K562 (cell line): ENCODE results near the gene ERI2. TPM values are rescaled to one million over a fixed set of nuclear protein-coding genes. Genes with fewer than 3 reads are reported as not detected.

Experiments used
- ATF1 ChIP-seq, 2 experiments: fragments of 450-650 bp in 1 of 2; IDR thresholded peaks; 2 replicates each; pipeline ENCODE4 v1.6.1; 2016; ENCODE audit warnings: missing compliant biosample characterization in 1 of 2, missing genetic modification characterization in 1 of 2
- BRCA1 ChIP-seq, 2 experiments: fragments of 450-650 bp in 1 of 2; sonication (generic) in 1 of 2; formaldehyde crosslinking in 1 of 2; IDR thresholded peaks; 2 replicates each; pipeline versions ENCODE4 v1.5.0 to v1.6.1; 2017 to 2020; ENCODE audit warnings: mild to moderate bottlenecking in 1 of 2, missing genetic modification reagents in 1 of 2
- CTBP1 ChIP-seq: fragments of 450-650 bp; IDR thresholded peaks from 2 replicates; pipeline ENCODE4 v1.6.1; 2016; ENCODE audit warnings: borderline replicate concordance
- DACH1 ChIP-seq: fragments of 450-650 bp; IDR thresholded peaks from 2 replicates; pipeline ENCODE4 v1.6.1; 2018; ENCODE audit not compliant: partially characterized antibody
- FOXM1 ChIP-seq, 2 experiments: fragments of 450-650 bp in 1 of 2; sonication (generic) in 1 of 2; formaldehyde crosslinking in 1 of 2; IDR thresholded peaks; 2 replicates each; pipeline versions ENCODE4 v1.6.1 to v1.9.0; 2017 to 2022; ENCODE audit warnings: low read depth in 2 of 2, mild to moderate bottlenecking in 2 of 2, missing genetic modification reagents in 1 of 2, moderate library complexity in 1 of 2
- NCOA4 ChIP-seq: fragments of 450-650 bp; IDR thresholded peaks from 2 replicates; pipeline ENCODE4 v1.6.1; 2018; ENCODE audit warnings: mild to moderate bottlenecking; ENCODE audit not compliant: partially characterized antibody
- NR2C1 ChIP-seq, 2 experiments: fragments of 450-650 bp; IDR thresholded peaks; 2 replicates each; pipeline ENCODE4 v1.6.1; 2017; ENCODE audit warnings: mild to moderate bottlenecking in 2 of 2, antibody characterized with exemption in 1 of 2, inconsistent platforms in 1 of 2, missing compliant biosample characterization in 1 of 2, missing genetic modification characterization in 1 of 2
- NR2F6 ChIP-seq: fragments of 450-650 bp; formaldehyde crosslinking; IDR thresholded peaks from 2 replicates; pipeline ENCODE4 v1.4.0; 2020; ENCODE audit warnings: mild to moderate bottlenecking
- RBBP5 ChIP-seq: fragments of 200-600 bp; sonication (generic); IDR thresholded peaks from 2 replicates; pipeline ENCODE4 v1.6.1; 2012; ENCODE audit warnings: borderline replicate concordance, mild to moderate bottlenecking, low read length, control low read depth, inconsistent platforms; ENCODE audit not compliant: insufficient read depth, poor library complexity, severe bottlenecking
- SIX5 ChIP-seq, 2 experiments: IDR thresholded peaks; 2 replicates each; pipeline ENCODE4 v1.6.1; 2011; ENCODE audit warnings: low read length in 2 of 2, borderline replicate concordance in 1 of 2, low read depth in 1 of 2, mild to moderate bottlenecking in 1 of 2, moderate library complexity in 1 of 2; ENCODE audit not compliant: insufficient read depth in 1 of 2
- SNRNP70 ChIP-seq: fragments of 200-400 bp; formaldehyde crosslinking; optimal IDR thresholded peaks from 2 replicates; pipeline ENCODE3; 2017; ENCODE audit warnings: low read depth, low read length
- SRF ChIP-seq, 2 experiments: fragments of 250-450, 450-650 bp in 1 of 2; sonication (Bioruptor Pico) in 1 of 2; sonication (generic) in 1 of 2; formaldehyde crosslinking; IDR thresholded peaks; 2 replicates each; pipeline versions ENCODE4 v1.5.0 to v1.5.1; 2020 to 2022; ENCODE audit warnings: mild to moderate bottlenecking in 1 of 2, missing genetic modification reagents in 1 of 2
- TAL1 ChIP-seq: fragments of 450-650 bp; IDR thresholded peaks from 2 replicates; pipeline ENCODE4 v1.6.1; 2016; ENCODE audit warnings: mild to moderate bottlenecking
- ZBTB8A ChIP-seq: fragments of 450-650 bp; IDR thresholded peaks from 2 replicates; pipeline ENCODE4 v1.6.1; 2018; ENCODE audit warnings: mild to moderate bottlenecking, moderate library complexity; ENCODE audit not compliant: partially characterized antibody
- ZKSCAN8 ChIP-seq: fragments of 200-800 bp; sonication (Bioruptor generic); IDR thresholded peaks from 2 replicates; pipeline ENCODE4 v1.6.1; 2016; ENCODE audit warnings: missing genetic modification characterization, missing compliant biosample characterization
- polyA plus RNA-seq, 8 experiments: library from polyadenylated mRNA; depleted of rRNA in 4 of 8; stranded (reverse) in 5 of 8; unstranded in 3 of 8; fragments of >200 nt; fragmentation: Nextera tagmentation in 2 of 8; fragmentation: Illumina TruSeq in 1 of 8; extraction: Ambion mirVana in 2 of 8; extraction: Trizol in 1 of 8; gene quantifications; 2 replicates each; pipeline versions ENCODE4 v1.2.1 to v1.2.3, GENCODE V29; 2011 to 2014; ENCODE audit warnings: inconsistent platforms in 1 of 8, missing spikeins in 1 of 8
- total RNA-seq, 7 experiments: library from RNA; depleted of rRNA in 6 of 7; stranded (reverse); fragments of >200 nt in 6 of 7; fragmentation: Illumina TruSeq in 2 of 7; extraction: Trizol in 2 of 7; gene quantifications; 2 replicates each; pipeline versions ENCODE4 v1.2.1 to v1.2.3, GENCODE V29; 2011 to 2021; ENCODE audit warnings: low replicate concordance in 1 of 7
- TF ChIP-seq, protein P1 (sequence below): fragments of 450-650 bp; formaldehyde crosslinking; IDR thresholded peaks from 2 replicates; pipeline ENCODE4 v1.4.0; 2020; ENCODE audit warnings: mild to moderate bottlenecking, moderate library complexity
- TF ChIP-seq, protein P2 (sequence below): sonication (generic); formaldehyde crosslinking; IDR thresholded peaks from 2 replicates; pipeline ENCODE4 v1.8.1; 2023; ENCODE audit warnings: mild to moderate bottlenecking, missing genetic modification reagents
- TF ChIP-seq, protein P3 (sequence below): fragments of 450-650 bp; IDR thresholded peaks from 2 replicates; pipeline ENCODE4 v1.6.1; 2016; ENCODE audit warnings: low read depth, mild to moderate bottlenecking, moderate library complexity
- TF ChIP-seq, protein P4 (sequence below), 2 experiments: fragments of 450-650 bp in 1 of 2; sonication (generic) in 1 of 2; formaldehyde crosslinking; conservative IDR thresholded peaks; 2 replicates each; pipeline versions ENCODE4 v1.4.0 to v1.8.1; 2020 to 2022; ENCODE audit warnings: mild to moderate bottlenecking in 1 of 2, missing genetic modification reagents in 1 of 2
- TF ChIP-seq, protein P5 (sequence below): fragments of 250-450 bp; sonication (Bioruptor Pico); IDR thresholded peaks from 2 replicates; pipeline ENCODE4 v1.8.0; 2021; ENCODE audit warnings: moderate library complexity, mild to moderate bottlenecking, inconsistent platforms

ERI2 gene
- total and polyA plus RNA-seq, 9 of the 15 experiments (the other 6 are each of a cell fraction or from before 2014, with no cell fraction given), result 23.3 to 57.0 (median 48.1) TPM

DNA sequence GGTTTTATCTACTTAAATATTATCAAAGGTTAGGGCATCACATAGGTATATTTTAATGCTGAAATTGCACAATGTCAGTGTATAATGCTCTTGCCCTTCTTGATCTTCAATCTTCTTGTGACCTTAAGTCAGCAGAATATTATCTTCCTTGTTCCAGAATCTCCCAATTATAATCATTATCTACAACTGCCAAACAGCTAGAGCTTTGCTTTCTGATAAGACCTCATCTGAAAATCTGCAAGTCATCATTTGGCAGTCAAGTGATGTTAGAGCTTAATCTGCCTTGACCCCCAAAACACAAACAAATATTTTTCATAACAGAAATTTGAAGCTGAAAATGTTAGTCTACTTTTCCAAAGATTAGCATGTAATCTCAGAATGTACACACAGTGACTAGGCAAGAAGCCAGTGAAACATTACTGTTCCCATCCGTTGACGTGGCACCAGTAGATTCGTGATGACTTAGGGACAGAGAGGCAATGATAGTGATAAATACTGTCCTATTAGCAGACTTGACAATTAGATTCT is 19.8 kb upstream of the ERI2 start (continued):
- TF ChIP-seq, protein P1, sequence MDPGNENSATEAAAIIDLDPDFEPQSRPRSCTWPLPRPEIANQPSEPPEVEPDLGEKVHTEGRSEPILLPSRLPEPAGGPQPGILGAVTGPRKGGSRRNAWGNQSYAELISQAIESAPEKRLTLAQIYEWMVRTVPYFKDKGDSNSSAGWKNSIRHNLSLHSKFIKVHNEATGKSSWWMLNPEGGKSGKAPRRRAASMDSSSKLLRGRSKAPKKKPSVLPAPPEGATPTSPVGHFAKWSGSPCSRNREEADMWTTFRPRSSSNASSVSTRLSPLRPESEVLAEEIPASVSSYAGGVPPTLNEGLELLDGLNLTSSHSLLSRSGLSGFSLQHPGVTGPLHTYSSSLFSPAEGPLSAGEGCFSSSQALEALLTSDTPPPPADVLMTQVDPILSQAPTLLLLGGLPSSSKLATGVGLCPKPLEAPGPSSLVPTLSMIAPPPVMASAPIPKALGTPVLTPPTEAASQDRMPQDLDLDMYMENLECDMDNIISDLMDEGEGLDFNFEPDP (CRISPR knock-in tag), result no peak
- no peak for TF ChIP-seq ZBTB8A
- TF ChIP-seq, protein P2, sequence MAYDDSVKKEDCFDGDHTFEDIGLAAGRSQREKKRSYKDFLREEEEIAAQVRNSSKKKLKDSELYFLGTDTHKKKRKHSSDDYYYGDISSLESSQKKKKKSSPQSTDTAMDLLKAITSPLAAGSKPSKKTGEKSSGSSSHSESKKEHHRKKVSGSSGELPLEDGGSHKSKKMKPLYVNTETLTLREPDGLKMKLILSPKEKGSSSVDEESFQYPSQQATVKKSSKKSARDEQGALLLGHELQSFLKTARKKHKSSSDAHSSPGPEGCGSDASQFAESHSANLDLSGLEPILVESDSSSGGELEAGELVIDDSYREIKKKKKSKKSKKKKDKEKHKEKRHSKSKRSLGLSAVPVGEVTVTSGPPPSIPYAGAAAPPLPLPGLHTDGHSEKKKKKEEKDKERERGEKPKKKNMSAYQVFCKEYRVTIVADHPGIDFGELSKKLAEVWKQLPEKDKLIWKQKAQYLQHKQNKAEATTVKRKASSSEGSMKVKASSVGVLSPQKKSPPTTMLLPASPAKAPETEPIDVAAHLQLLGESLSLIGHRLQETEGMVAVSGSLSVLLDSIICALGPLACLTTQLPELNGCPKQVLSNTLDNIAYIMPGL, result no peak
- TF ChIP-seq, protein P3, sequence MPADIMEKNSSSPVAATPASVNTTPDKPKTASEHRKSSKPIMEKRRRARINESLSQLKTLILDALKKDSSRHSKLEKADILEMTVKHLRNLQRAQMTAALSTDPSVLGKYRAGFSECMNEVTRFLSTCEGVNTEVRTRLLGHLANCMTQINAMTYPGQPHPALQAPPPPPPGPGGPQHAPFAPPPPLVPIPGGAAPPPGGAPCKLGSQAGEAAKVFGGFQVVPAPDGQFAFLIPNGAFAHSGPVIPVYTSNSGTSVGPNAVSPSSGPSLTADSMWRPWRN, result peak; percentile 91
- TF ChIP-seq, protein P4, sequence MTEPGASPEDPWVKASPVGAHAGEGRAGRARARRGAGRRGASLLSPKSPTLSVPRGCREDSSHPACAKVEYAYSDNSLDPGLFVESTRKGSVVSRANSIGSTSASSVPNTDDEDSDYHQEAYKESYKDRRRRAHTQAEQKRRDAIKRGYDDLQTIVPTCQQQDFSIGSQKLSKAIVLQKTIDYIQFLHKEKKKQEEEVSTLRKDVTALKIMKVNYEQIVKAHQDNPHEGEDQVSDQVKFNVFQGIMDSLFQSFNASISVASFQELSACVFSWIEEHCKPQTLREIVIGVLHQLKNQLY (CRISPR knock-in tag; conservative IDR thresholded peaks at IDR 0.05), result no peak
- TF ChIP-seq ATF1 (CRISPR knock-in tag; IDR thresholded peaks at IDR 0.05), result no peak
- TF ChIP-seq ATF1 (tag; IDR thresholded peaks at IDR 0.05), result peak; percentile 80
- TF ChIP-seq NCOA4, result no peak
- no peak; the same call in 1 of the 2 replicates for TF ChIP-seq ZKSCAN8 (CRISPR knock-in tag)
- TF ChIP-seq RBBP5, result no peak
- peak; percentile 87; the same call in 1 of the 2 replicates for TF ChIP-seq NR2F6 (CRISPR knock-in tag)
- TF ChIP-seq SRF (CRISPR knock-in tag; IDR thresholded peaks at IDR 0.05), result no peak
- TF ChIP-seq CTBP1, result peak; percentile 72; the same call in 1 of the 2 replicates
- peak; percentile 57 for TF ChIP-seq DACH1
- TF ChIP-seq SIX5 (IDR thresholded peaks at IDR 0.05; ENCODE audit: borderline replicate concordance in 1 of 2, insufficient read depth in 1 of 2, low read depth in 1 of 2, low read length in 2 of 2), result no peak
- TF ChIP-seq, protein P5, sequence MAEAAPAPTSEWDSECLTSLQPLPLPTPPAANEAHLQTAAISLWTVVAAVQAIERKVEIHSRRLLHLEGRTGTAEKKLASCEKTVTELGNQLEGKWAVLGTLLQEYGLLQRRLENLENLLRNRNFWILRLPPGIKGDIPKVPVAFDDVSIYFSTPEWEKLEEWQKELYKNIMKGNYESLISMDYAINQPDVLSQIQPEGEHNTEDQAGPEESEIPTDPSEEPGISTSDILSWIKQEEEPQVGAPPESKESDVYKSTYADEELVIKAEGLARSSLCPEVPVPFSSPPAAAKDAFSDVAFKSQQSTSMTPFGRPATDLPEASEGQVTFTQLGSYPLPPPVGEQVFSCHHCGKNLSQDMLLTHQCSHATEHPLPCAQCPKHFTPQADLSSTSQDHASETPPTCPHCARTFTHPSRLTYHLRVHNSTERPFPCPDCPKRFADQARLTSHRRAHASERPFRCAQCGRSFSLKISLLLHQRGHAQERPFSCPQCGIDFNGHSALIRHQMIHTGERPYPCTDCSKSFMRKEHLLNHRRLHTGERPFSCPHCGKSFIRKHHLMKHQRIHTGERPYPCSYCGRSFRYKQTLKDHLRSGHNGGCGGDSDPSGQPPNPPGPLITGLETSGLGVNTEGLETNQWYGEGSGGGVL, result no peak
- TF ChIP-seq SNRNP70, result no peak
- peak; percentile 91 for TF ChIP-seq FOXM1 (IDR thresholded peaks at IDR 0.05; ENCODE audit: low read depth)
- no peak for TF ChIP-seq FOXM1 (CRISPR knock-in tag; IDR thresholded peaks at IDR 0.05; ENCODE audit: low read depth)
- peak; percentile 91 for TF ChIP-seq TAL1
- no peak for TF ChIP-seq BRCA1 (IDR thresholded peaks at IDR 0.05)
- TF ChIP-seq BRCA1 (CRISPR knock-in tag; IDR thresholded peaks at IDR 0.05), result no peak
- TF ChIP-seq NR2C1 (IDR thresholded peaks at IDR 0.05), result peak; percentile 57
- peak; percentile 85 for TF ChIP-seq NR2C1 (tag; IDR thresholded peaks at IDR 0.05)
